Measurements from ENCODE around the gene PRKAR1B. TPM values are rescaled to one million over a fixed set of nuclear protein-coding genes. Genes with fewer than 3 reads are reported as not detected.

The PRKAR1B gene
- total and polyA plus RNA-seq, 10 of the 15 experiments (the other 5 are each of a cell fraction or from before 2014, with no cell fraction given), result 1.4 to 45.6 (median 19.3) TPM

- TF ChIP-seq MAX (IDR thresholded peaks at IDR 0.05; ENCODE audit: low read depth, low read length), result no peak
Observed at GRCh38 chr7:632831-633210, 94.3 kb downstream of the PRKAR1B start (continued).

GRCh38 chr7:631964-632830 is 94.9 kb downstream of the PRKAR1B start:
- H3K4me1 ChIP-seq (ENCODE audit: control insufficient read depth, insufficient read depth, low read length), result no peaks in the 10 kb centered on the region
- CTCF ChIA-PET, result interaction anchor here (0.6 kb wide), 1 partner anchor 30 kb away, joined by 3 read pairs; no protein-coding TSS in a partner anchor
- ATAC-seq, result no peak
- no peak for FAIRE-seq
- TF ChIP-seq FOXM1 (IDR thresholded peaks at IDR 0.05; ENCODE audit: low read depth, low read length) (no peak), FOXK2 (IDR thresholded peaks at IDR 0.05) (no peak), STAT1 (conservative IDR thresholded peaks at IDR 0.05) (no peak), EP300 (IDR thresholded peaks at IDR 0.05; ENCODE audit: borderline replicate concordance in 1 of 2, control insufficient read depth in 1 of 2, low read depth in 2 of 2, low read length in 2 of 2) (no peak), FOS (IDR thresholded peaks at IDR 0.05; ENCODE audit: borderline replicate concordance, extremely low read depth, insufficient read length) (no peak), PAX5 (IDR thresholded peaks at IDR 0.05; ENCODE audit: borderline replicate concordance, low read depth, low read length) (no peak), HDAC6 (IDR thresholded peaks at IDR 0.05; ENCODE audit: unreplicated experiment) (no peak), ZNF622 (IDR thresholded peaks at IDR 0.05) (no peak), EGR1 (IDR thresholded peaks at IDR 0.05; ENCODE audit: borderline replicate concordance in 1 of 2, low read depth in 2 of 2, low read length in 2 of 2) (no peak), ZNF384 (IDR thresholded peaks at IDR 0.05; ENCODE audit: borderline replicate concordance, low read depth, low read length) (no peak), NFYB (IDR thresholded peaks at IDR 0.05; ENCODE audit: insufficient read depth, low read depth, low read length) (no peak), ZNF274 (IDR thresholded peaks at IDR 0.05; ENCODE audit: insufficient read depth, insufficient read length) (no peak), MTA3 (IDR thresholded peaks at IDR 0.05; ENCODE audit: borderline replicate concordance, low read length) (no peak)
- WGBS (ENCODE audit: insufficient coverage, insufficient replicate concordance, low lambda C conversion rate, missing lambda C conversion rate), result 97% methylated on average over 39 of the region's 39 CpGs
- POLR2A ChIA-PET, result no interaction called here
- no peaks in the 10 kb centered on the region for H3K79me2 ChIP-seq (ENCODE audit: control insufficient read depth, insufficient read depth, low read length)
- in situ Hi-C loops (cut with MboI) (no loop called here), intact Hi-C loops (cut with micrococcal nuclease; ENCODE audit: unreplicated experiment) (no loop called here)
- RAD21 ChIA-PET (ENCODE audit: unreplicated experiment), result no interaction called here
- no peaks in the 10 kb centered on the region; a peak in 2 of 4 replicates for H3K36me3 ChIP-seq (ENCODE audit: control insufficient read depth in 2 of 2, insufficient read depth in 2 of 2, low read length in 1 of 2)
- no peak overlapping the region for H3K9ac ChIP-seq (ENCODE audit: control insufficient read depth, insufficient read depth, low read length)
- no peaks in the 10 kb centered on the region for H4K20me1 ChIP-seq (ENCODE audit: control insufficient read depth, insufficient read depth)
- SMC1A ChIA-PET (ENCODE audit: uncharacterized antibody, unreplicated experiment), result no interaction called here
- no peak overlapping the region for H3K27ac ChIP-seq (ENCODE audit: control insufficient read depth, insufficient read depth)
- DNase-seq (ENCODE audit: low read depth, low spot score), result no peak
- H3K4me3 ChIP-seq, result no peak overlapping the region
- no TSS peak for BruUV-seq (replicated peaks)
- no peak overlapping the region for H3K4me2 ChIP-seq (ENCODE audit: control insufficient read depth, insufficient read depth)
- H2AFZ ChIP-seq (ENCODE audit: control insufficient read depth, low read depth, low read length), result no peak overlapping the region
- H3K9me3 ChIP-seq (replicated peaks; ENCODE audit: control insufficient read depth, insufficient read depth, low read length), result no peaks in the 10 kb centered on the region; the same call in 2 of the 3 replicates
- no peaks in the 10 kb centered on the region for H3K27me3 ChIP-seq (replicated peaks in 1 of 2; ENCODE audit: control insufficient read depth in 2 of 2, insufficient read depth in 2 of 2, low read length in 1 of 2)

Measured in GM12878 (cell line).